Measurements from ENCODE around the gene ASPSCR1. TPM values are rescaled to one million over a fixed set of nuclear protein-coding genes. Genes with fewer than 3 reads are reported as not detected.

Gene ASPSCR1
- total and polyA plus RNA-seq, 2 of the 13 experiments (the other 11 are each of a cell fraction or from before 2014, with no cell fraction given): 274 to 314 TPM

- TF ChIP-seq MNT (IDR thresholded peaks at IDR 0.05) (no peak), ZNF24 (IDR thresholded peaks at IDR 0.05) (no peak), ZNF777 (CRISPR knock-in tag; IDR thresholded peaks at IDR 0.05) (no peak), MYNN (CRISPR knock-in tag; IDR thresholded peaks at IDR 0.05; ENCODE audit: low read depth) (no peak), ZNF414 (CRISPR knock-in tag; IDR thresholded peaks at IDR 0.05) (no peak), ZNF329 (CRISPR knock-in tag; IDR thresholded peaks at IDR 0.05; ENCODE audit: low read depth) (no peak), ATF5 (CRISPR knock-in tag; IDR thresholded peaks at IDR 0.05; ENCODE audit: low read depth) (no peak), ZNF432 (CRISPR knock-in tag; IDR thresholded peaks at IDR 0.05; ENCODE audit: borderline replicate concordance) (no peak), ZNF674 (CRISPR knock-in tag; IDR thresholded peaks at IDR 0.05; ENCODE audit: low read depth) (no peak), ZNF431 (CRISPR knock-in tag; IDR thresholded peaks at IDR 0.05; ENCODE audit: borderline replicate concordance, low read depth) (no peak), E2F1 (CRISPR knock-in tag; IDR thresholded peaks at IDR 0.05) (no peak), ZNF136 (CRISPR knock-in tag; IDR thresholded peaks at IDR 0.05; ENCODE audit: low read depth) (no peak), SMAD9 (CRISPR knock-in tag; IDR thresholded peaks at IDR 0.05) (no peak), ZXDC (CRISPR knock-in tag; IDR thresholded peaks at IDR 0.05) (no peak), PRDM10 (CRISPR knock-in tag; IDR thresholded peaks at IDR 0.05; ENCODE audit: low read depth) (no peak)
Measured at GRCh38 chr17:82013772-82014321, 36.4 kb downstream of the ASPSCR1 start (continued).
